WTC11 (cell line): ENCODE results near the gene LAMTOR4. TPM values are rescaled to one million over a fixed set of nuclear protein-coding genes. Genes with fewer than 3 reads are reported as not detected.

Experiments
- ATAC-seq: fragments of 200-7000 bp; cut with Tn5 transposase; 2 replicates; pipeline ENCODE4 v1.10.0; 2021; ENCODE audit warnings: mild to moderate bottlenecking, moderate library complexity
- CTCF ChIA-PET: fragments of 300-600 bp; sonication (Branson Sonifier 250); formaldehyde crosslinking; loops from one replicate; lab custom pipeline; 2021; ENCODE audit warnings: antibody characterized with exemption; lab: Charles Lee
- POLR2A ChIA-PET: fragments of 350-600 bp; sonication (Branson Sonifier 250); formaldehyde crosslinking; loops from one replicate; lab custom pipeline; 2021; ENCODE audit warnings: antibody characterized with exemption; lab: Charles Lee
- DNase-seq: peaks from one replicate; pipeline ENCODE4 v3.0.0; 2021; ENCODE audit warnings: low spot score
- H3K27ac Mint-ChIP-seq: 2 replicates; pipeline ENCODE4 v1.8.0; 2021; ENCODE audit warnings: mixed read lengths
- H3K27me3 Mint-ChIP-seq: 2 replicates; pipeline ENCODE4 v1.8.0; 2021; ENCODE audit warnings: low read depth, mild to moderate bottlenecking, moderate library complexity, mixed read lengths
- H3K36me3 Mint-ChIP-seq: 2 replicates; pipeline ENCODE4 v1.8.0; 2021; ENCODE audit warnings: mixed read lengths
- H3K4me1 Mint-ChIP-seq: 2 replicates; pipeline ENCODE4 v1.8.0; 2022; ENCODE audit warnings: mixed read lengths
- H3K4me3 Mint-ChIP-seq: 2 replicates; pipeline ENCODE4 v1.8.0; 2021; ENCODE audit warnings: mild to moderate bottlenecking, moderate library complexity, mixed read lengths
- H3K9me3 Mint-ChIP-seq: 2 replicates; pipeline ENCODE4 v1.8.0; 2021; ENCODE audit warnings: mixed read lengths
- CREB1 ChIP-seq: sonication (generic); formaldehyde crosslinking; IDR thresholded peaks from 2 replicates; pipeline ENCODE4 v1.8.0; 2023; ENCODE audit warnings: mild to moderate bottlenecking, missing genetic modification reagents
- CTCF ChIP-seq: fragments of 200-600 bp; IDR thresholded peaks from 2 replicates; pipeline ENCODE4 v1.8.0; 2022; ENCODE audit warnings: antibody characterized with exemption
- FOXP1 ChIP-seq: sonication (generic); formaldehyde crosslinking; IDR thresholded peaks from 2 replicates; pipeline ENCODE4 v1.8.0; 2022; ENCODE audit warnings: missing genetic modification reagents, mild to moderate bottlenecking, moderate library complexity, borderline replicate concordance
- GABPB1 ChIP-seq: sonication (generic); formaldehyde crosslinking; IDR thresholded peaks from 2 replicates; pipeline ENCODE4 v1.8.1; 2023; ENCODE audit warnings: mild to moderate bottlenecking, missing genetic modification reagents
- JUN ChIP-seq: sonication (generic); formaldehyde crosslinking; IDR thresholded peaks from 2 replicates; pipeline ENCODE4 v1.8.0; 2023; ENCODE audit warnings: mild to moderate bottlenecking, missing genetic modification reagents
- NFATC4 ChIP-seq: fragments of 250-450 bp; sonication (Bioruptor Pico); IDR thresholded peaks from 2 replicates; pipeline ENCODE4 v1.9.0; 2021; ENCODE audit warnings: mild to moderate bottlenecking
- NR2C2 ChIP-seq: sonication (generic); formaldehyde crosslinking; IDR thresholded peaks from 2 replicates; pipeline ENCODE4 v1.8.0; 2022; ENCODE audit warnings: mild to moderate bottlenecking, missing genetic modification reagents
- NR3C1 ChIP-seq: sonication (generic); formaldehyde crosslinking; conservative IDR thresholded peaks from 2 replicates; pipeline ENCODE4 v1.8.1; 2023; ENCODE audit warnings: low read depth, mild to moderate bottlenecking, missing genetic modification reagents
- SMAD3 ChIP-seq: sonication (generic); formaldehyde crosslinking; IDR thresholded peaks from 2 replicates; pipeline ENCODE4 v1.8.0; 2022; ENCODE audit warnings: missing genetic modification reagents, mild to moderate bottlenecking, borderline replicate concordance
- ZBTB43 ChIP-seq: sonication (generic); formaldehyde crosslinking; IDR thresholded peaks from 2 replicates; pipeline ENCODE4 v1.8.1; 2023; ENCODE audit warnings: mild to moderate bottlenecking, missing genetic modification reagents
- ZNF121 ChIP-seq: sonication (generic); formaldehyde crosslinking; IDR thresholded peaks from 2 replicates; pipeline ENCODE4 v1.8.0; 2023; ENCODE audit warnings: missing genetic modification reagents
- ZNF671 ChIP-seq: fragments of 250-450 bp; sonication (Bioruptor Pico); IDR thresholded peaks from 2 replicates; pipeline ENCODE4 v1.8.0; 2021; ENCODE audit warnings: mild to moderate bottlenecking
- total RNA-seq: library from RNA; stranded (reverse); gene quantifications from 3 replicates; pipeline ENCODE4 v1.2.3, GENCODE V29; 2021
- TF ChIP-seq, protein P1 (sequence below): sonication (generic); formaldehyde crosslinking; IDR thresholded peaks from 2 replicates; pipeline ENCODE4 v1.8.0; 2022; ENCODE audit warnings: mild to moderate bottlenecking, missing genetic modification reagents
- TF ChIP-seq, protein P2 (sequence below): fragments of 250-450 bp; sonication (Bioruptor Pico); IDR thresholded peaks from 2 replicates; pipeline ENCODE4 v1.9.0; 2021; ENCODE audit warnings: mild to moderate bottlenecking
- TF ChIP-seq, protein P3 (sequence below): sonication (generic); formaldehyde crosslinking; conservative IDR thresholded peaks from 2 replicates; pipeline ENCODE4 v1.8.1; 2023; ENCODE audit warnings: mild to moderate bottlenecking, low read depth, missing genetic modification reagents, moderate library complexity
- TF ChIP-seq, protein P4 (sequence below): sonication (generic); formaldehyde crosslinking; IDR thresholded peaks from 2 replicates; pipeline ENCODE4 v1.8.0; 2023; ENCODE audit warnings: missing genetic modification reagents, mild to moderate bottlenecking, borderline replicate concordance

Gene LAMTOR4
- total RNA-seq, 1 experiment from 2014 or later = 199 TPM

DNA sequence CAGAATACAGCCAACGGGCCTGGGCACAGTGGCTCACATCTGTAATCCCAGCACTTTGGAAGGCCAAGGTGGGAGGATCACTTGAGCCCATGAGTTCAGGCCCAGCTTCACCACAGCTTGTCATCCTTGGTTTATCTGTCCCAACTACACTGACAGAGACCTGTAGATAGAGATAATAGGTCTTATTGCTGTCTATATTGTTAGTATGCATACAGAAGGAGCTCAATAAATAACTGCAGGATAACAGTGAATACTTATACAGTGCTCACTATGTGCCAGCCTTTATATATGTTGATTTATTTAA is 28.0 kb upstream of the LAMTOR4 start:
- POLR2A ChIA-PET = interaction anchor here (1.8 kb wide), 1 partner anchor 19 kb away, joined by 9 read pairs; the partner anchor contains the start of genes AP4M1 and MCM7
- no peaks in the 10 kb centered on the region for H3K9me3 Mint-ChIP-seq
- no peak for TF ChIP-seq SMAD3 (CRISPR knock-in tag)
- TF ChIP-seq ZNF671 (CRISPR knock-in tag) = no peak
- TF ChIP-seq ZBTB43 (CRISPR knock-in tag) = no peak
- TF ChIP-seq FOXP1 (CRISPR knock-in tag) = no peak
- TF ChIP-seq NR3C1 = no peak
- no peak for TF ChIP-seq CREB1
- no peak for TF ChIP-seq JUN (CRISPR knock-in tag)
- TF ChIP-seq, protein P1, sequence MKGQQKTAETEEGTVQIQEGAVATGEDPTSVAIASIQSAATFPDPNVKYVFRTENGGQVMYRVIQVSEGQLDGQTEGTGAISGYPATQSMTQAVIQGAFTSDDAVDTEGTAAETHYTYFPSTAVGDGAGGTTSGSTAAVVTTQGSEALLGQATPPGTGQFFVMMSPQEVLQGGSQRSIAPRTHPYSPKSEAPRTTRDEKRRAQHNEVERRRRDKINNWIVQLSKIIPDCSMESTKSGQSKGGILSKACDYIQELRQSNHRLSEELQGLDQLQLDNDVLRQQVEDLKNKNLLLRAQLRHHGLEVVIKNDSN = no peak
- TF ChIP-seq, protein P2, sequence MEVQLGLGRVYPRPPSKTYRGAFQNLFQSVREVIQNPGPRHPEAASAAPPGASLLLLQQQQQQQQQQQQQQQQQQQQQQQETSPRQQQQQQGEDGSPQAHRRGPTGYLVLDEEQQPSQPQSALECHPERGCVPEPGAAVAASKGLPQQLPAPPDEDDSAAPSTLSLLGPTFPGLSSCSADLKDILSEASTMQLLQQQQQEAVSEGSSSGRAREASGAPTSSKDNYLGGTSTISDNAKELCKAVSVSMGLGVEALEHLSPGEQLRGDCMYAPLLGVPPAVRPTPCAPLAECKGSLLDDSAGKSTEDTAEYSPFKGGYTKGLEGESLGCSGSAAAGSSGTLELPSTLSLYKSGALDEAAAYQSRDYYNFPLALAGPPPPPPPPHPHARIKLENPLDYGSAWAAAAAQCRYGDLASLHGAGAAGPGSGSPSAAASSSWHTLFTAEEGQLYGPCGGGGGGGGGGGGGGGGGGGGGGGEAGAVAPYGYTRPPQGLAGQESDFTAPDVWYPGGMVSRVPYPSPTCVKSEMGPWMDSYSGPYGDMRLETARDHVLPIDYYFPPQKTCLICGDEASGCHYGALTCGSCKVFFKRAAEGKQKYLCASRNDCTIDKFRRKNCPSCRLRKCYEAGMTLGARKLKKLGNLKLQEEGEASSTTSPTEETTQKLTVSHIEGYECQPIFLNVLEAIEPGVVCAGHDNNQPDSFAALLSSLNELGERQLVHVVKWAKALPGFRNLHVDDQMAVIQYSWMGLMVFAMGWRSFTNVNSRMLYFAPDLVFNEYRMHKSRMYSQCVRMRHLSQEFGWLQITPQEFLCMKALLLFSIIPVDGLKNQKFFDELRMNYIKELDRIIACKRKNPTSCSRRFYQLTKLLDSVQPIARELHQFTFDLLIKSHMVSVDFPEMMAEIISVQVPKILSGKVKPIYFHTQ (CRISPR knock-in tag) = no peak
- peak overlapping the region; percentile 67 for H3K27ac Mint-ChIP-seq
- CTCF ChIA-PET = interaction anchor here (1.6 kb wide), 1 partner anchor 10 kb away, joined by 8 read pairs; no protein-coding TSS in a partner anchor
- H3K4me1 Mint-ChIP-seq = peaks cover 22% of the 10 kb centered on the region
- DNase-seq (no peak), ATAC-seq (no peak)
- no peaks in the 10 kb centered on the region for H3K27me3 Mint-ChIP-seq
- H3K4me3 Mint-ChIP-seq = peak overlapping the region; percentile 98
- H3K36me3 Mint-ChIP-seq = peaks cover 2% of the 10 kb centered on the region; the same call in 1 of the 2 replicates

GRCh38 chr7:100122067-100122466 is 26.7 kb upstream of the LAMTOR4 start:
- ChIA-PET POLR2A (interaction anchor here (0.6 kb wide), 1 partner anchor 743 kb away, joined by 3 read pairs; no protein-coding TSS in a partner anchor), CTCF (interaction anchor here (1.5 kb wide), 1 partner anchor 9 kb away, joined by 9 read pairs; no protein-coding TSS in a partner anchor)
- Mint-ChIP-seq H3K4me3 (no peak overlapping the region), H3K4me1 (peaks cover 22% of the 10 kb centered on the region), H3K36me3 (peaks cover 2% of the 10 kb centered on the region; the same call in 1 of the 2 replicates), H3K9me3 (no peaks in the 10 kb centered on the region), H3K27ac (no peak overlapping the region), H3K27me3 (no peaks in the 10 kb centered on the region)
- ATAC-seq (no peak), DNase-seq (no peak)
- TF ChIP-seq, protein P3, sequence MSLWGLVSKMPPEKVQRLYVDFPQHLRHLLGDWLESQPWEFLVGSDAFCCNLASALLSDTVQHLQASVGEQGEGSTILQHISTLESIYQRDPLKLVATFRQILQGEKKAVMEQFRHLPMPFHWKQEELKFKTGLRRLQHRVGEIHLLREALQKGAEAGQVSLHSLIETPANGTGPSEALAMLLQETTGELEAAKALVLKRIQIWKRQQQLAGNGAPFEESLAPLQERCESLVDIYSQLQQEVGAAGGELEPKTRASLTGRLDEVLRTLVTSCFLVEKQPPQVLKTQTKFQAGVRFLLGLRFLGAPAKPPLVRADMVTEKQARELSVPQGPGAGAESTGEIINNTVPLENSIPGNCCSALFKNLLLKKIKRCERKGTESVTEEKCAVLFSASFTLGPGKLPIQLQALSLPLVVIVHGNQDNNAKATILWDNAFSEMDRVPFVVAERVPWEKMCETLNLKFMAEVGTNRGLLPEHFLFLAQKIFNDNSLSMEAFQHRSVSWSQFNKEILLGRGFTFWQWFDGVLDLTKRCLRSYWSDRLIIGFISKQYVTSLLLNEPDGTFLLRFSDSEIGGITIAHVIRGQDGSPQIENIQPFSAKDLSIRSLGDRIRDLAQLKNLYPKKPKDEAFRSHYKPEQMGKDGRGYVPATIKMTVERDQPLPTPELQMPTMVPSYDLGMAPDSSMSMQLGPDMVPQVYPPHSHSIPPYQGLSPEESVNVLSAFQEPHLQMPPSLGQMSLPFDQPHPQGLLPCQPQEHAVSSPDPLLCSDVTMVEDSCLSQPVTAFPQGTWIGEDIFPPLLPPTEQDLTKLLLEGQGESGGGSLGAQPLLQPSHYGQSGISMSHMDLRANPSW (CRISPR knock-in tag) = no peak
- TF ChIP-seq GABPB1 (CRISPR knock-in tag) = peak; percentile 49

DNA sequence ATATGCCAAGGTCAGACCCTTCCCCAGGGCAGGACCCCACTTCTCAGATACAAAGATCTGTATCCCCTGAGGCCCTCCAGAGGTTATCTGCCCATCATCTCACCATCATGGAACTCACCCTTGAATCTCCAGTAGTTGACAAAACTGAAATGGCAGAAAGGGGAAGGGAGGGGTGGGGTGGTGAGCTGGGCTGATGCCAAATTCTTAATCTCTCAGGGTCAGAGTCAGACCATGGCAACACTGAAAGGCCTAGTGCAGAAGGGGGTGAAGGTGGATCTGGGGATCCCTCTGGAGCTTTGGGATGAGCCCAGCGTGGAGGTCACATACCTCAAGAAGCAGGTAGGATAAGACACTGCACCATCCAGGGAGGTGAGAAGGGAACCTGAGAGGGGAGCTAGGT is 26.1 kb upstream of the LAMTOR4 start:
- Mint-ChIP-seq H3K4me3 (no peak overlapping the region), H3K27ac (no peak overlapping the region), H3K4me1 (peaks cover 22% of the 10 kb centered on the region), H3K27me3 (no peaks in the 10 kb centered on the region), H3K36me3 (peaks cover 2% of the 10 kb centered on the region; the same call in 1 of the 2 replicates), H3K9me3 (no peaks in the 10 kb centered on the region)
- ChIA-PET POLR2A (no interaction called here), CTCF (interaction anchor here (1.5 kb wide), 1 partner anchor 8 kb away, joined by 9 read pairs; no protein-coding TSS in a partner anchor)
- DNase-seq = no peak
- ATAC-seq = no peak
- TF ChIP-seq GABPB1 (CRISPR knock-in tag) = no peak
- no peak for TF ChIP-seq NR2C2
- no peak for TF ChIP-seq ZNF121
- TF ChIP-seq CTCF = no peak
- TF ChIP-seq, protein P4, sequence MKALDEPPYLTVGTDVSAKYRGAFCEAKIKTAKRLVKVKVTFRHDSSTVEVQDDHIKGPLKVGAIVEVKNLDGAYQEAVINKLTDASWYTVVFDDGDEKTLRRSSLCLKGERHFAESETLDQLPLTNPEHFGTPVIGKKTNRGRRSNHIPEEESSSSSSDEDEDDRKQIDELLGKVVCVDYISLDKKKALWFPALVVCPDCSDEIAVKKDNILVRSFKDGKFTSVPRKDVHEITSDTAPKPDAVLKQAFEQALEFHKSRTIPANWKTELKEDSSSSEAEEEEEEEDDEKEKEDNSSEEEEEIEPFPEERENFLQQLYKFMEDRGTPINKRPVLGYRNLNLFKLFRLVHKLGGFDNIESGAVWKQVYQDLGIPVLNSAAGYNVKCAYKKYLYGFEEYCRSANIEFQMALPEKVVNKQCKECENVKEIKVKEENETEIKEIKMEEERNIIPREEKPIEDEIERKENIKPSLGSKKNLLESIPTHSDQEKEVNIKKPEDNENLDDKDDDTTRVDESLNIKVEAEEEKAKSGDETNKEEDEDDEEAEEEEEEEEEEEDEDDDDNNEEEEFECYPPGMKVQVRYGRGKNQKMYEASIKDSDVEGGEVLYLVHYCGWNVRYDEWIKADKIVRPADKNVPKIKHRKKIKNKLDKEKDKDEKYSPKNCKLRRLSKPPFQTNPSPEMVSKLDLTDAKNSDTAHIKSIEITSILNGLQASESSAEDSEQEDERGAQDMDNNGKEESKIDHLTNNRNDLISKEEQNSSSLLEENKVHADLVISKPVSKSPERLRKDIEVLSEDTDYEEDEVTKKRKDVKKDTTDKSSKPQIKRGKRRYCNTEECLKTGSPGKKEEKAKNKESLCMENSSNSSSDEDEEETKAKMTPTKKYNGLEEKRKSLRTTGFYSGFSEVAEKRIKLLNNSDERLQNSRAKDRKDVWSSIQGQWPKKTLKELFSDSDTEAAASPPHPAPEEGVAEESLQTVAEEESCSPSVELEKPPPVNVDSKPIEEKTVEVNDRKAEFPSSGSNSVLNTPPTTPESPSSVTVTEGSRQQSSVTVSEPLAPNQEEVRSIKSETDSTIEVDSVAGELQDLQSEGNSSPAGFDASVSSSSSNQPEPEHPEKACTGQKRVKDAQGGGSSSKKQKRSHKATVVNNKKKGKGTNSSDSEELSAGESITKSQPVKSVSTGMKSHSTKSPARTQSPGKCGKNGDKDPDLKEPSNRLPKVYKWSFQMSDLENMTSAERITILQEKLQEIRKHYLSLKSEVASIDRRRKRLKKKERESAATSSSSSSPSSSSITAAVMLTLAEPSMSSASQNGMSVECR (CRISPR knock-in tag) = no peak
- no peak for TF ChIP-seq NFATC4 (CRISPR knock-in tag)
